ENCODE data around the gene ARHGAP31. TPM values are rescaled to one million over a fixed set of nuclear protein-coding genes. Genes with fewer than 3 reads are reported as not detected.

ARHGAP31 gene
- total and polyA plus RNA-seq, 2 donors (not counting 1 experiment from before 2014, with no cell fraction given): 3.5 to 8.1 TPM

- no peak overlapping the region for H3K9ac ChIP-seq (ENCODE audit: insufficient read depth, low read length)
- no peaks in the 10 kb centered on the region for H3K9me3 ChIP-seq (ENCODE audit: control insufficient read depth, insufficient read depth, low read depth, low read length)
- no peak for DNase-seq (ENCODE audit: low read depth in 2 of 2)
- no peak overlapping the region for H3K27ac ChIP-seq (ENCODE audit: insufficient read depth, low read length)
- H3K4me2 ChIP-seq (ENCODE audit: extremely low read depth, insufficient read depth, low read length): no peak overlapping the region
- TF ChIP-seq EZH2 (IDR thresholded peaks at IDR 0.05; ENCODE audit: low read length, missing control alignments): no peak
- no peak for TF ChIP-seq CTCF (conservative IDR thresholded peaks at IDR 0.05 in 1 of 2, IDR thresholded peaks at IDR 0.05 in 1 of 2; ENCODE audit: low read depth in 1 of 2, low read length in 2 of 2)
- no peaks in the 10 kb centered on the region for H4K20me1 ChIP-seq (ENCODE audit: control insufficient read depth, extremely low read depth, insufficient read depth, low read length)
- H3K36me3 ChIP-seq (ENCODE audit: control insufficient read depth, insufficient read depth, low read length): no peaks in the 10 kb centered on the region
- no peak overlapping the region for H3K4me3 ChIP-seq (replicated peaks in 1 of 4; ENCODE audit: control extremely low read depth in 1 of 4, insufficient read depth in 1 of 4, low read depth in 3 of 4, low read length in 4 of 4)
- H3K27me3 ChIP-seq (ENCODE audit: control insufficient read depth, insufficient read depth, low read length): no peaks in the 10 kb centered on the region
- H3K4me1 ChIP-seq (ENCODE audit: control insufficient read depth, extremely low read depth, insufficient read depth, low read length): no peaks in the 10 kb centered on the region
- H2AFZ ChIP-seq (ENCODE audit: low read length): no peak overlapping the region
- H3K79me2 ChIP-seq (ENCODE audit: control insufficient read depth, insufficient read depth, low read length): no peaks in the 10 kb centered on the region
Observed at GRCh38 chr3:119347036-119347435, 52.9 kb downstream of the ARHGAP31 start.

- peak in 1 of 2 donors; percentile 9 for DNase-seq (ENCODE audit: low read depth in 2 of 2)
- Histone ChIP-seq H3K9ac (ENCODE audit: insufficient read depth, low read length) (no peak overlapping the region), H3K9me3 (ENCODE audit: control insufficient read depth, insufficient read depth, low read depth, low read length) (no peaks in the 10 kb centered on the region), H3K36me3 (ENCODE audit: control insufficient read depth, insufficient read depth, low read length) (no peaks in the 10 kb centered on the region), H3K27ac (ENCODE audit: insufficient read depth, low read length) (no peak overlapping the region), H3K79me2 (ENCODE audit: control insufficient read depth, insufficient read depth, low read length) (no peaks in the 10 kb centered on the region), H4K20me1 (ENCODE audit: control insufficient read depth, extremely low read depth, insufficient read depth, low read length) (no peaks in the 10 kb centered on the region), H3K27me3 (ENCODE audit: control insufficient read depth, insufficient read depth, low read length) (no peaks in the 10 kb centered on the region), H3K4me2 (ENCODE audit: extremely low read depth, insufficient read depth, low read length) (no peak overlapping the region), H3K4me1 (ENCODE audit: control insufficient read depth, extremely low read depth, insufficient read depth, low read length) (no peaks in the 10 kb centered on the region), H3K4me3 (replicated peaks in 1 of 4; ENCODE audit: control extremely low read depth in 1 of 4, insufficient read depth in 1 of 4, low read depth in 3 of 4, low read length in 4 of 4) (no peak overlapping the region), H2AFZ (ENCODE audit: low read length) (no peak overlapping the region)
- TF ChIP-seq EZH2 (IDR thresholded peaks at IDR 0.05; ENCODE audit: low read length, missing control alignments) (no peak), CTCF (conservative IDR thresholded peaks at IDR 0.05 in 1 of 2, IDR thresholded peaks at IDR 0.05 in 1 of 2; ENCODE audit: low read depth in 1 of 2, low read length in 2 of 2) (no peak)
Observed at GRCh38 chr3:119349354-119350041, 55.3 kb downstream of the ARHGAP31 start.

GRCh38 chr3:119350114-119350513 is 55.9 kb downstream of the ARHGAP31 start:
- H3K79me2 ChIP-seq (ENCODE audit: control insufficient read depth, insufficient read depth, low read length): no peaks in the 10 kb centered on the region
- DNase-seq (ENCODE audit: low read depth in 2 of 2): peak in 1 of 2 donors; percentile 9
- peak overlapping the region; percentile 45 for H2AFZ ChIP-seq (ENCODE audit: low read length)
- H3K4me1 ChIP-seq (ENCODE audit: control insufficient read depth, extremely low read depth, insufficient read depth, low read length): no peaks in the 10 kb centered on the region
- no peak overlapping the region for H3K4me3 ChIP-seq (replicated peaks in 1 of 4; ENCODE audit: control extremely low read depth in 1 of 4, insufficient read depth in 1 of 4, low read depth in 3 of 4, low read length in 4 of 4)
- no peaks in the 10 kb centered on the region for H3K9me3 ChIP-seq (ENCODE audit: control insufficient read depth, insufficient read depth, low read depth, low read length)
- no peak overlapping the region for H3K27ac ChIP-seq (ENCODE audit: insufficient read depth, low read length)
- no peaks in the 10 kb centered on the region for H3K36me3 ChIP-seq (ENCODE audit: control insufficient read depth, insufficient read depth, low read length)
- no peak for TF ChIP-seq EZH2 (IDR thresholded peaks at IDR 0.05; ENCODE audit: low read length, missing control alignments)
- TF ChIP-seq CTCF (conservative IDR thresholded peaks at IDR 0.05 in 1 of 2, IDR thresholded peaks at IDR 0.05 in 1 of 2; ENCODE audit: low read depth in 1 of 2, low read length in 2 of 2): no peak
- H3K4me2 ChIP-seq (ENCODE audit: extremely low read depth, insufficient read depth, low read length): no peak overlapping the region
- no peaks in the 10 kb centered on the region for H4K20me1 ChIP-seq (ENCODE audit: control insufficient read depth, extremely low read depth, insufficient read depth, low read length)
- no peaks in the 10 kb centered on the region for H3K27me3 ChIP-seq (ENCODE audit: control insufficient read depth, insufficient read depth, low read length)
- H3K9ac ChIP-seq (ENCODE audit: insufficient read depth, low read length): no peak overlapping the region
